Measurements from ENCODE around the gene HHIP. TPM values are rescaled to one million over a fixed set of nuclear protein-coding genes. Genes with fewer than 3 reads are reported as not detected.

The HHIP gene
- total and polyA plus RNA-seq, 2 experiments from 2014 or later = 20.8 to 29.2 TPM

- TF ChIP-seq EZH2 (IDR thresholded peaks at IDR 0.05; ENCODE audit: borderline replicate concordance) = no peak
- H3K36me3 ChIP-seq (replicated peaks; ENCODE audit: insufficient read depth, low read depth) = no peaks in the 10 kb centered on the region
- H3K4me1 ChIP-seq (ENCODE audit: insufficient read depth) = peaks cover 6% of the 10 kb centered on the region
- H3K4me2 ChIP-seq = peak overlapping the region; percentile 84
- WGBS (ENCODE audit: low lambda C conversion rate, missing lambda C conversion rate) = 2% methylated on average over 20 of the region's 20 CpGs
- peaks cover 42% of the 10 kb centered on the region for H3K27me3 ChIP-seq
- H3K79me2 ChIP-seq = peaks cover 47% of the 10 kb centered on the region
- DNase-seq (ENCODE audit: low spot score) = peak; percentile 25
- no peak overlapping the region for H2AFZ ChIP-seq
- no peaks in the 10 kb centered on the region for H3K9me2 ChIP-seq (replicated peaks; ENCODE audit: insufficient read depth)
- no peaks in the 10 kb centered on the region for H3K9me3 ChIP-seq (ENCODE audit: low read depth)
- H3K4me3 ChIP-seq = peak overlapping the region; percentile 71
- H4K20me1 ChIP-seq (ENCODE audit: insufficient read depth, poor library complexity, severe bottlenecking) = no peaks in the 10 kb centered on the region
- peak overlapping the region; percentile 58 for H3K27ac ChIP-seq
Observed at GRCh38 chr4:144647095-144647561, 1.2 kb downstream of the HHIP start.

- Histone ChIP-seq H3K4me3 (peak overlapping the region; percentile 71), H3K27ac (peak overlapping the region; percentile 58), H3K9me3 (ENCODE audit: low read depth) (no peaks in the 10 kb centered on the region), H3K4me1 (ENCODE audit: insufficient read depth) (peaks cover 6% of the 10 kb centered on the region), H4K20me1 (ENCODE audit: insufficient read depth, poor library complexity, severe bottlenecking) (no peaks in the 10 kb centered on the region), H3K27me3 (peaks cover 42% of the 10 kb centered on the region), H3K36me3 (replicated peaks; ENCODE audit: insufficient read depth, low read depth) (no peaks in the 10 kb centered on the region), H3K79me2 (peaks cover 47% of the 10 kb centered on the region), H3K9me2 (replicated peaks; ENCODE audit: insufficient read depth) (no peaks in the 10 kb centered on the region), H3K4me2 (peak overlapping the region; percentile 84), H2AFZ (no peak overlapping the region)
- no peak for TF ChIP-seq EZH2phosphoT487 (IDR thresholded peaks at IDR 0.05; ENCODE audit: low read depth, severe bottlenecking, unreplicated experiment)
- TF ChIP-seq CTCF (IDR thresholded peaks at IDR 0.05; ENCODE audit: poor library complexity) = no peak
- no peak for TF ChIP-seq EZH2 (IDR thresholded peaks at IDR 0.05; ENCODE audit: borderline replicate concordance)
- 11% methylated on average over 4 of the region's 4 CpGs for WGBS (ENCODE audit: low lambda C conversion rate, missing lambda C conversion rate)
- no peak for DNase-seq (ENCODE audit: low spot score)
Observed at GRCh38 chr4:144647590-144647989, 1.6 kb downstream of the HHIP start.

DNA sequence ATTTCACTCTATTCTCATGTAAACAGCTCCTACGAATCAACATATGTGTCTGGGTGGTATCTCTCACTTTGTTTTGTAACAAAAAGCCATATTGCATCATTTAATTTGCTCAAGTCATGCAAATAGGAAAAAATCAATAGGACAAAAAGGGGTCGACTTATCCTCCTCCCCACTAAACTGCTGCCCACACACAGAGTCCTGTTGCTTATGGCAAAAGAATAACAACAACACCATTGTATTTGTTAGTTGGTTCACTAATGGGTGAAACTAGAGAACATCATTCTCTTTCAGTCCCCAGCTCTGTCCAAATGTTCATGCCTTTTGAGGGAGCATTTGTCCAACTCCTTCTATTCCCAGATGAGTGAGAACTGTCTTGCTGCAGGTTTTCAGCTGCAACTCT lies 2.1 kb downstream of the HHIP start:
- Histone ChIP-seq H3K27ac (peak overlapping the region; percentile 43), H2AFZ (no peak overlapping the region), H3K4me3 (peak overlapping the region; percentile 71), H3K27me3 (peaks cover 42% of the 10 kb centered on the region), H3K9me3 (ENCODE audit: low read depth) (no peaks in the 10 kb centered on the region), H4K20me1 (ENCODE audit: insufficient read depth, poor library complexity, severe bottlenecking) (no peaks in the 10 kb centered on the region), H3K4me1 (ENCODE audit: insufficient read depth) (peaks cover 6% of the 10 kb centered on the region), H3K36me3 (replicated peaks; ENCODE audit: insufficient read depth, low read depth) (no peaks in the 10 kb centered on the region), H3K79me2 (peaks cover 50% of the 10 kb centered on the region), H3K9me2 (replicated peaks; ENCODE audit: insufficient read depth) (no peaks in the 10 kb centered on the region), H3K4me2 (peak overlapping the region; percentile 84)
- no peak for DNase-seq (ENCODE audit: low spot score)
- TF ChIP-seq EZH2phosphoT487 (IDR thresholded peaks at IDR 0.05; ENCODE audit: low read depth, severe bottlenecking, unreplicated experiment) (no peak), EZH2 (IDR thresholded peaks at IDR 0.05; ENCODE audit: borderline replicate concordance) (no peak), CTCF (IDR thresholded peaks at IDR 0.05; ENCODE audit: poor library complexity) (no peak)
- 12% methylated on average over 2 of the region's 2 CpGs for WGBS (ENCODE audit: low lambda C conversion rate, missing lambda C conversion rate)

DNA sequence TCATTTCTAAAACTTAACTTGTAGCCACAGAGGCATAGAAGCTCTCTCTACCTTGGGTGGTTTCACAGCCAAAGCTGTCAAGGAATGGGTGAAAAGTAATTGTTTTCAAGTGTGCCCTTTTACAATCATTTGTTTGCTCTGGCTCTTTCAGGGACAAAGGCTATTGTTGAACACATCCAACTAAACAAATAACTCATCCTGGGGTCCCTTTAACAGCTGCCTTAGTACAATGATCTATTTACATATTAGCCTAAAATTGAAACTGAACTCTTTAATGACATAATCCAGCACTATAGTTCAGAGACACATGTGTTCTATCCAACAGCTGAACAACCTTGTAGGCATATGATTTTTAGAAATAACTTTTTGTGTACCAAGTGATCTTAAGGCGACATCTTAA lies 3.7 kb downstream of the HHIP start:
- H3K4me3 ChIP-seq = peak overlapping the region; percentile 17
- 50% methylated on average over 1 of the region's 1 CpG for WGBS (ENCODE audit: low lambda C conversion rate, missing lambda C conversion rate)
- H3K36me3 ChIP-seq (replicated peaks; ENCODE audit: insufficient read depth, low read depth) = no peaks in the 10 kb centered on the region
- H3K27me3 ChIP-seq = peaks cover 35% of the 10 kb centered on the region
- H4K20me1 ChIP-seq (ENCODE audit: insufficient read depth, poor library complexity, severe bottlenecking) = no peaks in the 10 kb centered on the region
- TF ChIP-seq EZH2 (IDR thresholded peaks at IDR 0.05; ENCODE audit: borderline replicate concordance) (no peak), CTCF (IDR thresholded peaks at IDR 0.05; ENCODE audit: poor library complexity) (no peak), EZH2phosphoT487 (IDR thresholded peaks at IDR 0.05; ENCODE audit: low read depth, severe bottlenecking, unreplicated experiment) (no peak)
- no peak for DNase-seq (ENCODE audit: low spot score)
- H3K9me2 ChIP-seq (replicated peaks; ENCODE audit: insufficient read depth) = no peaks in the 10 kb centered on the region
- no peak overlapping the region for H2AFZ ChIP-seq
- H3K79me2 ChIP-seq = peaks cover 50% of the 10 kb centered on the region
- peak overlapping the region; percentile 84 for H3K4me2 ChIP-seq
- H3K4me1 ChIP-seq (ENCODE audit: insufficient read depth) = peaks cover 6% of the 10 kb centered on the region
- H3K9me3 ChIP-seq (ENCODE audit: low read depth) = no peaks in the 10 kb centered on the region
- peak overlapping the region; percentile 32 for H3K27ac ChIP-seq
